A549 (cell line): ENCODE data around the gene PTTG2. TPM values are rescaled to one million over a fixed set of nuclear protein-coding genes. Genes with fewer than 3 reads are reported as not detected.

Experiments used
- ATAC-seq, 2 experiments: fragments of 200-7000 bp in 1 of 2; fragments of >200 bp in 1 of 2; cut with Nextera tagmentation in 1 of 2; cut with Tn5 transposase in 1 of 2; 3 replicates each; pipeline versions ENCODE4 v1.8.0 to v1.9.1; 2018 to 2020; ENCODE audit warnings: mild to moderate bottlenecking in 1 of 2, moderate library complexity in 1 of 2
- CTCF ChIA-PET: fragments of 300-600 bp; sonication (Branson Sonifier 250); formaldehyde crosslinking; extraction: SDS; loops from one replicate; lab custom pipeline; 2021; ENCODE audit warnings: antibody characterized with exemption, inconsistent platforms; lab: Yijun Ruan, JAX
- POLR2A ChIA-PET: fragments of 350-600 bp; formaldehyde crosslinking; extraction: SDS; loops from one replicate; lab custom pipeline; 2021; ENCODE audit warnings: antibody characterized with exemption, inconsistent platforms; lab: Yijun Ruan, JAX
- DNase-seq, 2 experiments: peaks; one replicate each; pipeline versions ENCODE4 v3.0.0 to v3.0.0-alpha.2; 2011 to 2016; ENCODE audit warnings: low read depth in 1 of 2, low spot score in 1 of 2
- FAIRE-seq: peaks from 2 replicates; lab custom pipeline; 2011; peaks lifted over from hg19 to GRCh38; lab: Jason Lieb, UNC
- H3K27ac ChIP-seq, 2 experiments: fragments of >200 bp; sonication (Bioruptor Twin); formaldehyde crosslinking; 3 replicates each; pipeline ENCODE4 v1.5.1; 2016 to 2017
- H3K4me1 ChIP-seq: fragments of >200 bp; sonication (Bioruptor Twin); formaldehyde crosslinking; 3 replicates; pipeline ENCODE4 v1.6.1; 2016
- H3K4me2 ChIP-seq: fragments of >200 bp; sonication (Bioruptor Twin); formaldehyde crosslinking; 3 replicates; pipeline ENCODE4 v1.6.1; 2016
- H3K4me3 ChIP-seq: fragments of >200 bp; sonication (Bioruptor Twin); formaldehyde crosslinking; 3 replicates; pipeline ENCODE4 v1.5.1; 2016
- H3K9me3 ChIP-seq: fragments of >200 bp; sonication (Bioruptor Twin); formaldehyde crosslinking; 3 replicates; pipeline ENCODE4 v1.6.1; 2016
- BCL3 ChIP-seq: fragments of >200 bp; sonication (Bioruptor Twin); formaldehyde crosslinking; IDR thresholded peaks from 3 replicates; pipeline ENCODE4 v1.6.1; 2016
- BHLHE40 ChIP-seq: IDR thresholded peaks from 2 replicates; pipeline ENCODE4 v1.6.1; 2012; ENCODE audit warnings: low read depth, low read length, inconsistent platforms
- CHD4 ChIP-seq: fragments of 200-600 bp; sonication (generic); IDR thresholded peaks from 2 replicates; pipeline ENCODE4 v1.6.1; 2016; ENCODE audit warnings: antibody characterized with exemption, mild to moderate bottlenecking, borderline replicate concordance
- EHF ChIP-seq: fragments of 250-450 bp; sonication (Bioruptor Pico); IDR thresholded peaks from 2 replicates; pipeline ENCODE4 v1.5.0; 2020; ENCODE audit warnings: mild to moderate bottlenecking
- FOSB ChIP-seq: fragments of 250-450 bp; sonication (Bioruptor Pico); IDR thresholded peaks from 2 replicates; pipeline ENCODE4 v1.5.0; 2020; ENCODE audit warnings: mild to moderate bottlenecking, moderate library complexity
- FOXS1 ChIP-seq: fragments of 250-450 bp; sonication (Bioruptor Pico); IDR thresholded peaks from 2 replicates; pipeline ENCODE4 v1.5.0; 2020; ENCODE audit warnings: mild to moderate bottlenecking, moderate library complexity
- HES2 ChIP-seq: fragments of >200 bp; sonication (Bioruptor Twin); formaldehyde crosslinking; IDR thresholded peaks from 2 replicates; pipeline ENCODE4 v1.6.1; 2016
- HOXA7 ChIP-seq: fragments of 250-450 bp; sonication (Bioruptor Pico); IDR thresholded peaks from 2 replicates; pipeline ENCODE4 v1.5.0; 2020; ENCODE audit warnings: mild to moderate bottlenecking, moderate library complexity
- HOXB13 ChIP-seq: fragments of 250-450 bp; sonication (Bioruptor Pico); IDR thresholded peaks from 2 replicates; pipeline ENCODE4 v1.5.0; 2020; ENCODE audit warnings: low read depth, mild to moderate bottlenecking, moderate library complexity
- JUN ChIP-seq, 2 experiments: fragments of >200 bp; sonication (Bioruptor Twin); formaldehyde crosslinking; IDR thresholded peaks; 2 replicates in 1 of 2; 3 replicates in 1 of 2; pipeline ENCODE4 v1.6.1; 2016 to 2017
- KDM1A ChIP-seq: fragments of 200-600 bp; sonication (generic); IDR thresholded peaks from 2 replicates; pipeline ENCODE4 v1.6.1; 2016; ENCODE audit warnings: low read depth, mild to moderate bottlenecking
- NFE2L2 ChIP-seq: fragments of 150-350 bp; conservative IDR thresholded peaks from 2 replicates; pipeline ENCODE4 v1.6.1; 2014; ENCODE audit warnings: low read length
- NPAS2 ChIP-seq: fragments of 250-450 bp; sonication (Bioruptor Pico); IDR thresholded peaks from 2 replicates; pipeline ENCODE4 v1.8.0; 2022; ENCODE audit warnings: mild to moderate bottlenecking, moderate library complexity, borderline replicate concordance
- POLR2A ChIP-seq: IDR thresholded peaks from 2 replicates; pipeline ENCODE4 v1.6.1; 2012; ENCODE audit warnings: mild to moderate bottlenecking, low read length
- POLR2AphosphoS2 ChIP-seq: conservative IDR thresholded peaks from 2 replicates; pipeline ENCODE4 v1.6.1; 2012; ENCODE audit warnings: low read length, improper control_type of control experiment, inconsistent platforms
- RAD21 ChIP-seq, 2 experiments: fragments of >200 bp in 1 of 2; sonication (Bioruptor Twin) in 1 of 2; formaldehyde crosslinking in 1 of 2; IDR thresholded peaks in 1 of 2; conservative IDR thresholded peaks in 1 of 2; 2 replicates in 1 of 2; 3 replicates in 1 of 2; pipeline ENCODE4 v1.6.1; 2012 to 2018; ENCODE audit warnings: inconsistent platforms in 1 of 2
- RARB ChIP-seq: fragments of 250-450 bp; sonication (Bioruptor Pico); IDR thresholded peaks from 2 replicates; pipeline ENCODE4 v1.8.0; 2021; ENCODE audit warnings: mild to moderate bottlenecking, moderate library complexity
- RCOR1 ChIP-seq: fragments of 150-350 bp; IDR thresholded peaks from 2 replicates; pipeline ENCODE4 v1.6.1; 2014; ENCODE audit warnings: antibody characterized with exemption, low read length, low read depth
- ZNF302 ChIP-seq: fragments of 250-450 bp; sonication (Bioruptor Pico); IDR thresholded peaks from 2 replicates; pipeline ENCODE4 v1.9.0; 2021; ENCODE audit warnings: inconsistent platforms, mild to moderate bottlenecking, moderate library complexity
- WGBS: methylation state at CpG from one replicate; pipeline ENCODE4 v1.1.6; 2017; ENCODE audit errors: missing lambda C conversion rate; 5-methylcytosine and 5-hydroxymethylcytosine counted together
- polyA plus RNA-seq, 4 experiments: library from polyadenylated mRNA; depleted of rRNA in 3 of 4; stranded (reverse); fragments of >200 nt; fragmentation: RNase III in 1 of 4; extraction: RNeasy Plus Mini Kit Qiagen cat#74134 plus additional on column Dnase treatment in 1 of 4; gene quantifications; 2 replicates in 3 of 4; 3 replicates in 1 of 4; pipeline ENCODE4 v1.2.3, GENCODE V29; 2011 to 2017
- TF ChIP-seq, protein P1 (sequence below): fragments of 250-450 bp; sonication (Bioruptor Pico); IDR thresholded peaks from 2 replicates; pipeline ENCODE4 v1.5.0; 2020; ENCODE audit warnings: low read depth, mild to moderate bottlenecking, moderate library complexity
- TF ChIP-seq, protein P2 (sequence below): fragments of 250-450 bp; sonication (Bioruptor Pico); IDR thresholded peaks from 2 replicates; pipeline ENCODE4 v1.5.0; 2021; ENCODE audit warnings: mild to moderate bottlenecking, moderate library complexity, borderline replicate concordance

PTTG2 gene
- polyA plus RNA-seq, 2 of the 4 experiments (the other 2 are of a cell fraction), result not detected

GRCh38 chr4:37998226-37998625 is 38.0 kb downstream of the PTTG2 start (continued):
- no peak for TF ChIP-seq NFE2L2
- TF ChIP-seq EHF (CRISPR knock-in tag), result no peak
- TF ChIP-seq HOXA7 (CRISPR knock-in tag), result no peak

DNA sequence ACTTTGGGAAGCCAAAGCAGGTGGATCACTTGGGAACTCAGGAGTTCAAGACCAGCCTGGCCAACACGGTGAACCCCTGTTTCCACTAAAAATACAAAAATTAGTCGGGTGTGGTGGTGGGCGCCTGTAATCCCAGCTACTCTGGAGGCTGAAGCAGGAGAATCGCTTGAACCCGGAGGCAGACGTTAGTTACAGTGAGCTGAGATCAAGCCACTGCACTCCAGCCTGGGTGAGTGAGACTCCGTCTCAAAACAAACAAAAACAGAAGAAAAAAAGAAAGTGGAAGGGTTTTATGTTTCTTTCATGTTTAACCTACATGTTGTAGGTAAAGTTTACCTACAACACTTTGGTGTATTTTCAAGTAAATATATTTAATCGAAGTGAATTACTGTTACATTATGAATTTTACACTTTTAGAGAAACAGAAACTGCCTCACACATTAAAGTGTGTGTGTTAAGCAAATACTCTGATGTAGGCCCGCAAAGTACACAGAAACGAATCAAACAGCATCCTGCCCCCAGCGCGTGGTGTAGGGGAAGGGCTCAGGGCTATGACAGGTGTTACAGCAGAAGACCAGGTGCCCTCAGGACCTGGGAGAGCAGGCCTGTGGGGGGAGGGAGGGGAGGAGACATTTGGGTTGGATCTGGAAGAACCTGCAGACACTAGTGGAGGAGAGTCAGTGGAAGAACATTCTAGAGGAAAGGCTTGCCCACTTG is 39.0 kb downstream of the PTTG2 start:
- WGBS, result 81% methylated on average over 11 of the region's 12 CpGs

GRCh38 chr4:37999965-38000364 is 39.8 kb downstream of the PTTG2 start:
- Histone ChIP-seq H3K4me2 (no peak overlapping the region), H3K9me3 (no peaks in the 10 kb centered on the region), H3K4me3 (no peak overlapping the region), H3K27ac (no peak overlapping the region), H3K4me1 (no peaks in the 10 kb centered on the region)
- TF ChIP-seq POLR2A (no peak), HOXB13 (CRISPR knock-in tag) (no peak), RAD21 (conservative IDR thresholded peaks at IDR 0.05 in 1 of 2, IDR thresholded peaks at IDR 0.05 in 1 of 2) (no peak), BHLHE40 (no peak), ZNF302 (CRISPR knock-in tag) (no peak), BCL3 (no peak), JUN (IDR thresholded peaks at IDR 0.05) (no peak), RARB (CRISPR knock-in tag) (no peak), CHD4 (no peak), HES2 (no peak), RCOR1 (no peak), FOSB (CRISPR knock-in tag) (no peak), KDM1A (no peak), FOXS1 (CRISPR knock-in tag) (no peak), NPAS2 (no peak)
- TF ChIP-seq, protein P1, sequence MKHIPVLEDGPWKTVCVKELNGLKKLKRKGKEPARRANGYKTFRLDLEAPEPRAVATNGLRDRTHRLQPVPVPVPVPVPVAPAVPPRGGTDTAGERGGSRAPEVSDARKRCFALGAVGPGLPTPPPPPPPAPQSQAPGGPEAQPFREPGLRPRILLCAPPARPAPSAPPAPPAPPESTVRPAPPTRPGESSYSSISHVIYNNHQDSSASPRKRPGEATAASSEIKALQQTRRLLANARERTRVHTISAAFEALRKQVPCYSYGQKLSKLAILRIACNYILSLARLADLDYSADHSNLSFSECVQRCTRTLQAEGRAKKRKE (CRISPR knock-in tag), result no peak
- ChIA-PET CTCF (no interaction called here), POLR2A (no interaction called here)
- DNase-seq (no peak), FAIRE-seq (no peak), ATAC-seq (no peak)
- 91% methylated on average over 3 of the region's 3 CpGs for WGBS

More for the DNA sequence above, 39.0 kb downstream of the PTTG2 start:
- H3K4me2 ChIP-seq, result no peak overlapping the region
- DNase-seq, result no peak
- ChIA-PET CTCF (no interaction called here), POLR2A (no interaction called here)
- H3K4me3 ChIP-seq, result no peak overlapping the region
- FAIRE-seq, result no peak
- H3K4me1 ChIP-seq, result no peaks in the 10 kb centered on the region
- H3K27ac ChIP-seq, result no peak overlapping the region
- H3K9me3 ChIP-seq, result no peaks in the 10 kb centered on the region
- ATAC-seq, result no peak
- TF ChIP-seq KDM1A (no peak), HES2 (no peak), POLR2AphosphoS2 (no peak)
- TF ChIP-seq, protein P2, sequence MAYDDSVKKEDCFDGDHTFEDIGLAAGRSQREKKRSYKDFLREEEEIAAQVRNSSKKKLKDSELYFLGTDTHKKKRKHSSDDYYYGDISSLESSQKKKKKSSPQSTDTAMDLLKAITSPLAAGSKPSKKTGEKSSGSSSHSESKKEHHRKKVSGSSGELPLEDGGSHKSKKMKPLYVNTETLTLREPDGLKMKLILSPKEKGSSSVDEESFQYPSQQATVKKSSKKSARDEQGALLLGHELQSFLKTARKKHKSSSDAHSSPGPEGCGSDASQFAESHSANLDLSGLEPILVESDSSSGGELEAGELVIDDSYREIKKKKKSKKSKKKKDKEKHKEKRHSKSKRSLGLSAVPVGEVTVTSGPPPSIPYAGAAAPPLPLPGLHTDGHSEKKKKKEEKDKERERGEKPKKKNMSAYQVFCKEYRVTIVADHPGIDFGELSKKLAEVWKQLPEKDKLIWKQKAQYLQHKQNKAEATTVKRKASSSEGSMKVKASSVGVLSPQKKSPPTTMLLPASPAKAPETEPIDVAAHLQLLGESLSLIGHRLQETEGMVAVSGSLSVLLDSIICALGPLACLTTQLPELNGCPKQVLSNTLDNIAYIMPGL (CRISPR knock-in tag), result no peak
- TF ChIP-seq, all 56 proteins: peak for 0
